ENCODE measurements around the gene TASP1. TPM values are rescaled to one million over a fixed set of nuclear protein-coding genes. Genes with fewer than 3 reads are reported as not detected.

The TASP1 gene
- total RNA-seq, 1 experiment from 2014 or later, result 5.3 TPM

Other genes starting within 250 kb of the TASP1 start
- gene ESF1, start 146.0 kb upstream of the TASP1 start, total RNA-seq (2014; rRNA removed; shearing (Covaris generic)), result 12.1 and 15.4 TPM in 2 replicates
- 22.0 and 28.5 TPM in 2 replicates for gene NDUFAF5, start 146.1 kb upstream of the TASP1 start, total RNA-seq (2014; rRNA removed; shearing (Covaris generic))